CD4-positive, alpha-beta T cell (primary cell): ENCODE results near the gene PRCP. TPM values are rescaled to one million over a fixed set of nuclear protein-coding genes. Genes with fewer than 3 reads are reported as not detected.
A peak's percentile ranks its signal among the peaks of the same experiment; 100 is the strongest.

Experiments used
- ATAC-seq: fragments of 200-7000 bp; cut with Tn5 transposase; one replicate; pipeline ENCODE4 v1.10.0; 2022; ENCODE audit warnings: mild to moderate bottlenecking; ENCODE audit not compliant: poor library complexity
- CTCF ChIA-PET: fragments of 350-600 bp; sonication (Branson Sonifier 250); formaldehyde crosslinking; loops from one replicate; lab custom pipeline; 2021; ENCODE audit warnings: antibody characterized with exemption, inconsistent platforms; lab: Charles Lee
- POLR2A ChIA-PET: fragments of 350-600 bp; sonication (Branson Sonifier 250); formaldehyde crosslinking; loops from one replicate; lab custom pipeline; 2021; ENCODE audit warnings: antibody characterized with exemption, inconsistent platforms; lab: Charles Lee
- DNase-seq, 14 experiments: peaks; one replicate each; pipeline ENCODE4 v3.0.0-alpha.2; 2013 to 2020; ENCODE audit warnings: mixed read lengths in 2 of 14
- H3K27ac ChIP-seq, 2 donors: one replicate each; pipeline versions ENCODE4 v1.5.1 to v1.7.0; 2013; ENCODE audit warnings: low read length in 2 of 2, low read depth in 1 of 2, mild to moderate bottlenecking in 1 of 2
- H3K27me3 ChIP-seq, 2 experiments: 1 replicate in 1 of 2; 2 replicates in 1 of 2; pipeline versions ENCODE4 v1.6.1 to v1.7.0; 2013; ENCODE audit warnings: low read length in 2 of 2, control low read depth in 1 of 2, mild to moderate bottlenecking in 1 of 2, moderate library complexity in 1 of 2; ENCODE audit not compliant: insufficient read depth in 2 of 2, control insufficient read depth in 1 of 2
- H3K36me3 ChIP-seq: one replicate; pipeline ENCODE4 v1.6.1; 2013; ENCODE audit warnings: low read length, control low read depth; ENCODE audit not compliant: insufficient read depth
- H3K4me1 ChIP-seq: one replicate; pipeline ENCODE4 v1.6.1; 2013; ENCODE audit warnings: low read length, control low read depth; ENCODE audit not compliant: insufficient read depth
- H3K4me3 ChIP-seq: one replicate; pipeline ENCODE4 v1.5.1; 2013; ENCODE audit warnings: mild to moderate bottlenecking, low read length, moderate library complexity
- H3K9me3 ChIP-seq, 2 experiments: 1 replicate in 1 of 2; 2 replicates in 1 of 2; pipeline versions ENCODE4 v1.6.1 to v1.7.0; 2013; ENCODE audit warnings: low read length in 2 of 2, mild to moderate bottlenecking in 2 of 2, control low read depth in 1 of 2, moderate library complexity in 1 of 2; ENCODE audit not compliant: control insufficient read depth in 1 of 2, insufficient read depth in 1 of 2
- H3K27ac Mint-ChIP-seq: one replicate; pipeline ENCODE4 v1.8.0; 2020; ENCODE audit warnings: mixed read lengths
- H3K27me3 Mint-ChIP-seq: one replicate; pipeline ENCODE4 v1.8.0; 2021; ENCODE audit warnings: mixed read lengths
- H3K36me3 Mint-ChIP-seq: one replicate; pipeline ENCODE4 v1.8.0; 2021; ENCODE audit warnings: low read depth, mixed read lengths
- H3K4me1 Mint-ChIP-seq: one replicate; pipeline ENCODE4 v1.8.0; 2021; ENCODE audit warnings: low read depth, mixed read lengths
- H3K4me3 Mint-ChIP-seq: one replicate; pipeline ENCODE4 v1.8.0; 2020; ENCODE audit warnings: mild to moderate bottlenecking, mixed read lengths
- H3K9me3 Mint-ChIP-seq: one replicate; pipeline ENCODE4 v1.8.0; 2020; ENCODE audit warnings: mixed read lengths
- CTCF ChIP-seq: fragments of 200-600 bp; IDR thresholded peaks from one replicate; pipeline ENCODE4 v1.8.0; 2022; ENCODE audit warnings: antibody characterized with exemption, mild to moderate bottlenecking
- intact Hi-C, 2 experiments: fragments of 100-400 bp; cut with DNase I in 1 of 2; cut with micrococcal nuclease in 1 of 2; formaldehyde crosslinking; loops; one replicate each; pipeline versions ENCODE4 v1.15.1 to v1.9.0; 2023 to 2025; cut with DNase I, micrococcal nuclease
- total RNA-seq, 174 experiments: library from RNA in 2 of 174; stranded (reverse) in 2 of 174; gene quantifications; one replicate each; pipeline ENCODE4 v1.2.3 and lab custom pipeline; 2021 to 2026

Gene PRCP
- total RNA-seq, 2 experiments from 2014 or later, result 13.7 to 16.0 TPM

GRCh38 chr11:82778776-82779175 lies 121.5 kb downstream of the PRCP start:
- Mint-ChIP-seq H3K36me3 (no peaks in the 10 kb centered on the region), H3K27me3 (peaks cover 8% of the 10 kb centered on the region), H3K27ac (no peak overlapping the region), H3K4me1 (no peaks in the 10 kb centered on the region), H3K9me3 (peaks cover 13% of the 10 kb centered on the region), H3K4me3 (no peak overlapping the region)
- no peak for TF ChIP-seq CTCF
- ATAC-seq (no peak), DNase-seq (no peak)
- no peak overlapping the region for H3K4me3 ChIP-seq
- ChIA-PET POLR2A (no interaction called here), CTCF (no interaction called here)
- peaks cover 3 to 5% of the 10 kb centered on the region in 2 experiments for H3K9me3 ChIP-seq
- no peak overlapping the region for H3K27ac ChIP-seq
- intact Hi-C loops, result no loop called here
- H3K4me1 ChIP-seq, result no peaks in the 10 kb centered on the region
- H3K27me3 ChIP-seq, result peaks cover 0 to 5% of the 10 kb centered on the region in 2 experiments
- no peaks in the 10 kb centered on the region for H3K36me3 ChIP-seq

GRCh38 chr11:82776377-82776776 lies 123.9 kb downstream of the PRCP start:
- CTCF ChIA-PET, result interaction anchor here (0.8 kb wide), 1 partner anchor 24 kb away, joined by 3 read pairs; no protein-coding TSS in a partner anchor
- no peak overlapping the region for H3K27ac ChIP-seq
- Mint-ChIP-seq H3K36me3 (no peaks in the 10 kb centered on the region), H3K27ac (no peak overlapping the region), H3K4me3 (no peak overlapping the region), H3K4me1 (no peaks in the 10 kb centered on the region), H3K27me3 (peaks cover 8% of the 10 kb centered on the region), H3K9me3 (peaks cover 9% of the 10 kb centered on the region)
- intact Hi-C loops, result no loop called here
- TF ChIP-seq CTCF, result no peak
- no peaks in the 10 kb centered on the region for H3K4me1 ChIP-seq
- DNase-seq, result no peak
- ATAC-seq, result no peak
- POLR2A ChIA-PET, result no interaction called here
- H3K4me3 ChIP-seq, result no peak overlapping the region
- H3K36me3 ChIP-seq, result no peaks in the 10 kb centered on the region
- H3K27me3 ChIP-seq, result peaks cover 0 to 5% of the 10 kb centered on the region in 2 experiments
- H3K9me3 ChIP-seq, result peaks cover 3 to 5% of the 10 kb centered on the region in 2 experiments

- H3K27ac Mint-ChIP-seq, result no peak overlapping the region
- no peak overlapping the region for H3K4me3 Mint-ChIP-seq
- H3K9me3 ChIP-seq, result peaks cover 3 to 5% of the 10 kb centered on the region in 2 experiments
- no peak overlapping the region for H3K4me3 ChIP-seq
- no peaks in the 10 kb centered on the region for H3K4me1 ChIP-seq
- H3K27me3 ChIP-seq, result peaks cover 0 to 5% of the 10 kb centered on the region in 2 experiments
- peaks cover 8% of the 10 kb centered on the region for H3K27me3 Mint-ChIP-seq
- CTCF ChIA-PET, result interaction anchor here (0.8 kb wide), 1 partner anchor 25 kb away, joined by 3 read pairs; no protein-coding TSS in a partner anchor
- no peak overlapping the region for H3K27ac ChIP-seq
- no peaks in the 10 kb centered on the region for H3K36me3 Mint-ChIP-seq
- H3K36me3 ChIP-seq, result no peaks in the 10 kb centered on the region
- ATAC-seq, result peak; percentile 51
- H3K4me1 Mint-ChIP-seq, result no peaks in the 10 kb centered on the region
- H3K9me3 Mint-ChIP-seq, result peaks cover 6% of the 10 kb centered on the region
- POLR2A ChIA-PET, result no interaction called here
- TF ChIP-seq CTCF, result peak; percentile 7
- peak in 5 of 14 experiments; percentile 6 to 40 (median 34) for DNase-seq
- intact Hi-C loops, result no loop called here
Measured at GRCh38 chr11:82775736-82776346, 124.4 kb downstream of the PRCP start.
